ENCODE measurements around the gene COQ8B.
"Not testable (repeated sequence)": the region's sequence is repeated elsewhere in the genome, so short reads cannot be mapped to it uniquely, and the experiment has no call there.

Gene COQ8B

DNA sequence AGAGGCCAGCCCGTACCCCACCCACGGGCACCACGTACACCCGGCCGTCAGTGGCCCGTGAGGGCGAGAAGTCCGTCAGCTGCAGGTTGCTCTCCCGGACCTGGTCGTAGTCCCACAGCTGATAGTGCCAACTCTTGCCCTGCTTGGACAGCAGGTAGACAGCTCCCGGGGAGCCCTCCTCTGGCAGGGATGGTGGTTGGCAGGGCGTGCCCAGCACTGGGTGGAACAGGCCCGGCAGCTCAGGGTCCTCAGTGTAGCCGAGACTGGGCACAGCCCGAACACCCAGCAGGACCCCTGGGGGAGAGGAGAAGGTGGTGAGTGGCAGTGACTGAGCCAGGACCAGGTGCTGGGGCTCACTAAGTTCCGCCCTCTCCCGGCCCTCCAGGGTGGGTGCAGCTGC lies 25.8 kb upstream of the COQ8B start:
- no peak for DNase-seq (ENCODE audit: low read depth, low spot score)

DNA sequence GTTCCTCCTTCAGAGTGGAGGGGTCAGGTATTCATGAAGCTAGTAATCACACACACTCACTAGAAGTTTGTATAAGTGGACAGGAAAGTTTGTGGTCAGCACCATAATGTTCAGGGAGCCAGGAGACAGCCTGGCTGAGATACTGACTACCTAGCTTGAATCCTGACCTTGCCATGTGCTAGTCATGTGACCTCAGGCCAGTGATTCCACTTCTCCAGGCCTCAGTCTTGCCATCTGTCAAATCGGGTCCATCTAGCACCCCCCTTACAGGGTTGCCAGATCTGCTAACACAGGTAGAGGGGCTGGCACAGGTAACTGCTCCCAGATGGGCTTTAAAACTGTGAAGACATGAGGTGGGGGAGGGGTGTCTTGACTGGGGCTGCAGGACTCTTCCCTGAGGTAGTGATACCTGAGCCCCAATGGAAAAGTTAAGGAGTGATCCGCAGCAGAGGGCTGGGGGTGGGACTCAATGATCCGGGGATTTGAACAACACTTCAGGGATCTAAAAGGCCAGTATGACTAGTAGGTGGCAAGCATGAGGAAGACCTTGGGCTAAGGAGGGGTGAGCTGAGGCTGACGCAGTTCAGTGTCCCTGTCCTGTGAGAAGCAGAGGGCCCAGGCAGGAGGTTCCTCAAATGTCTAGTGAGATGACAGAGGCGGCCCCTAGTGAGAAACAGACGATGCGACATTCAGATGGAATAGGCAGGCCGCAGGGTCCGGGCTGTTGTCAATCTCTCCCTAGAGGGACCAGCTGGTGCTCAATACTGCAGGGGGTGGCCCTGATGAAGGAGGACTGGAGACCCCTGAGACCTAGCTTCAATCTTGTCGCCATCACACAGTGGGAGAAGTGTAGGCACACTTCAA lies 25.1 kb upstream of the COQ8B start:
- DNase-seq (ENCODE audit: low read depth, low spot score) = no peak

DNA sequence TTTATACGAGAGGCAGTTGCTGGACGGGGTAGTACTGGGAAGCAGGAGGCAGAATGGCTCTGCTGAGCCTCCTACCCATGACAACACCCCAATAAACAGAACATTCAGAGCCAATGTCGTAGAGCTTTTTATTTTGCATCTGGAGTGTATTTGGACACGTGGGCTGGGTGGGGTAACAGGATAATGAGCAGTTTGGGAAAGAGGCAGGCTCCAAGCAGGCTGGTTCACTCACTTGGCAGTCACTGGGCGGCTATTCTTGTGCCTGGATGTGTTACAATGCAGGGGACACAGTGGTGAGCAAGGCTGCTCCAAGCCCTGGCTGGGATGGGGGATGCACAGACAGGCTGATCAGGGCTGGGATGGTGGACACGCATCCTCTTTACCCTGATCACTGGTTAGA lies 24.1 kb upstream of the COQ8B start:
- no peak for DNase-seq (ENCODE audit: low read depth, low spot score)

DNA sequence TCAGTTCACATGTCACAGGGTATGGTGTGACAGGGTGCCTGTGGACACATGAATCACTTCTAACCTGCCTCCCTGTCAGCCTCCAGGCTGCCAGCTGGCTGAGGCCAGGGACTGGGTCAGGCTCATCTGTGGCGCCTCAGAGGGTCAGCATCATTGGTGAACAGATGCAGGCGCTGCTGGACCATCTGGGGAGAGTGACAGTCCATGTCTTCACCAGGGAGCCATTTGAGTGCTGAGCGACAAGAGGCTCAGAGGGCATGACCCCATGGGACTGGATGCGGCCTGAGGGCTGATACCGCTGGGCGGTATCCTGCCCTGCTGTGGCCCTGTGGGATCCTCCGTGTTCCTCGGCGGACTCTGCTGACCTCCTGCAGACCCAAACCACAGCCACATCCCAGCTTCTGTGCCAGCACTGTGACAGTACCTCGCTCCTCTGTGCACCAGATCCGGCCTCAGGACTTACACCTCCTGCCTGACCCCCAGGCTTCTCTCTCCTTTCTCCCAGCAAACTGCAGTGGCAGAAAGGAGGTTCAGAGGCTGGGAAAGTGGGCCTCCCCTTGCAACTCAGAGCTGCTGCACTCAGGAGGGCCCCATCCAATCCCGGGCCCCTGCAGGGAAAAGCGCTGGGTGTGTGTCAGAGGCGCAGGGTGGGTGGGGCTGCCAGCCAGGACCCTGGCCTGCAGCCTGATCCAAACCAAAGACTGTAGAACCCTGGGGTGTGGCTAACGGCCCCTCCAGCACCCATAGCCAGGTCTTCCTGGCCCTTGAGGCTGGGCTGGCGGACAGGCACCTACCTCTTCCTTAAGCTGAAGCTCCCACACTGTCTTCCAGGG lies 23.4 kb upstream of the COQ8B start:
- DNase-seq (ENCODE audit: low read depth, low spot score) = no peak

DNA sequence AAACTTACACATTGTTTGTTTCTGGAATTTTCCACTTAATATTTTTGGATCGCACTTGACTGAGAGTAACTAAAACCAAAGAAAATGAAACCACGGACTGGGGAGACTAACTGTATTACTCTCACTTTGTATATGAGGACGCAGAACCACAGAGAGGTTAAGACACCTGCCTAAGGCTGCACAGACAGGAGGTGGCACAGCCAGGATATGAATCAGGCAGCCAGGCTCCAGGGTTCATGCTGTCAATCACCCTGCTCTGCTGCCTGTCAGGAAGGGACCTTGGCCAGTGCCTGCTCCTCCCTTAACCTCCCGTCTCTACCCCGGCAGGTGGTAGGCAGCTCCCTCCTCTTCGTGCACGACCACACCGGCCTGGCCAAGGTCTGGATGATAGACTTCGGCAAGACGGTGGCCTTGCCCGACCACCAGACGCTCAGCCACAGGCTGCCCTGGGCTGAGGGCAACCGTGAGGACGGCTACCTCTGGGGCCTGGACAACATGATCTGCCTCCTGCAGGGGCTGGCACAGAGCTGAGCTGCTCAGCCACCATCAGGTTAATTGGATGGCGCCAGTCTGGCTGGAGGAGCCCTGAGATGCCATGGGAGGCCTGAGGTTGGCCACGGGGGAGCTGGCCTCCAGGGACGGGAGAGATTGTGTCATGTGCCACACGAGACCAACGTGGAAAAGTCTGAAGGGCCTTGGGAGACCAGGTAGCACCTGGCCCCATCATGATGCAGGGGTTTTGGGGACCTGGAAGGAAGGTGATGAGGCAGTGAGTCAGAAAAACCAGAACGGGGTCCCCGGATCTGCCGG lies 22.5 kb upstream of the COQ8B start:
- DNase-seq (ENCODE audit: low read depth, low spot score) = no peak

DNA sequence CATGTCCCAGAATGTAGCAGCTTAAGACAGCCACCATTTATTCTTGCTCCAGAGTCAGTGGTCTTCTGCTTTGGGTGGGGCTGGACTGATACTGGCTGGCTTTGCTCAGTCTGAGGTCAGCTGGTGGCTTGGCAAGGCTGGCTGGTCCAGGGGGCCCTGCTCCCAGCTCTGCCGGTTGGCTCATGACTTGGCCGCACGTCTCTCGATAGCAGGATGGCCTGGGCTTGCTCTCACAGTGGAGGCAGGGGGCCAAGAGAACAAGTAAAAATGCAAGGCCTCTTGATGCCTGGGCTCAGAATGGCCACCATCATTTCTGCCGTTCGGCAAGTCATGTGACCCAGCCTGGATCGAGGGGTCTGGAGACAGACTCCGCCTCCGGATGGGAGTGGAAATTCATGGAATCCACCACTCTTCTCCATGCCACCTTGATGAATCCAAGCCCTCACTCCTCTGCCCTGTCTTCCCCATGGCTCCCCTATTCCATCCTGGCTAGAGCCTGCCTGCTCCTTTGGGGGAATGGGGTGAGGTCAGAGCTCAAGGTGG lies 20.5 kb upstream of the COQ8B start:
- no peak for DNase-seq (ENCODE audit: low read depth, low spot score)

DNA sequence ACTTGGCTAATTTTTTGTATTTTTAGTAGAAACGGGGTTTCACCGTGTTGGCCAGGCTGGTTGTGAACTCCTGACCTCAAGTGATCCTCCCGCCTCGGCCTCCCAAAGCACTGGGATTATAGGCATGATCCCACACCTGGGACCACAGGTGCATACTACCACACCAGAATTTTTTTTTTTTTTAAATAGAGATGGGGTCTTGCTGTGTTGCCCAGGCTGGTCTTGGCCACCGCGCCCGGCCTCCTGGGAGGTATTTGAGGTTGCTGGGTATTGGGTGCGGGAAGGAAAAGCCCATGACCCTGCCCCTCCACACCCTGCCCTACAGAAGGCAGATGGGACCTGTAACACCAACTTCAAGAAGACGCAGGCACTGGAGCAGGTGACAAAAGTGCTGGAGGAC lies 20.0 kb upstream of the COQ8B start:
- no peak for DNase-seq (ENCODE audit: low read depth, low spot score)

DNA sequence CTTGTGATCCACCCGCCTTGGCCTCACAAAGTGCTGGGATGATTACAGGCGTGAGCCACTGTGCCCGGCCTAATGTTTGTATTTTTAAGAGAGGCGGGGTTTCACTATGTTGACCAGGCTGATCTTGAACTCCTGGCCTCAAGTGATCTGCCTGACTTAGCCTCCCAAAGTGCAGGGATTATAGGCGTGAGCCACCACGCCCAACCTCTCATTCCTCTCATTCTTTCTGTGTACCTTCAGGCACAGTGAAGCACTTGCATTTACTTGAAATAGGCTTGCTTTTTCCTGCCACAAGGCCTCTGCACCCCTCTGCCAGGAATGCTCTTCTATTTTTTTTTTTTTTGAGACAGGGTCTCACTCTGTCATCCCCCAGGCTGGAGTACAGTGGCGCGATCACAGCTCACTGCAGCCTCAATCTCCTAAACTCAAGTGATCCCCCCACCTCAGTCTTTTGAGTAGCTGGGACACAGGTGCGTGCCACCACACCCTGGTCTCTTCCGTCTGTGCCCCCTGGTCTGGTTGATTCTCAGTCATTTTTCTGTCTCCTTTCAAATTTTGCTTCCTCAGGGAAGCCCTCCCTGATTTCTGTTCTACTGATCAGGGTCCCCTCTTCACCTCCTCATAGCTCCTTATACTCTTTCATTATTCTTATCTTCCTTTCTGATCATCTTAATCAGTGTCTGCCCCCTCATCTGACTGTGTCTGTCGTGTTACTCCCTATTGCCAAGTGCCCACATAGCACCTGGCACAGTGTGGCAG lies 18.5 kb upstream of the COQ8B start:
- no peak for DNase-seq (ENCODE audit: low read depth, low spot score)

DNA sequence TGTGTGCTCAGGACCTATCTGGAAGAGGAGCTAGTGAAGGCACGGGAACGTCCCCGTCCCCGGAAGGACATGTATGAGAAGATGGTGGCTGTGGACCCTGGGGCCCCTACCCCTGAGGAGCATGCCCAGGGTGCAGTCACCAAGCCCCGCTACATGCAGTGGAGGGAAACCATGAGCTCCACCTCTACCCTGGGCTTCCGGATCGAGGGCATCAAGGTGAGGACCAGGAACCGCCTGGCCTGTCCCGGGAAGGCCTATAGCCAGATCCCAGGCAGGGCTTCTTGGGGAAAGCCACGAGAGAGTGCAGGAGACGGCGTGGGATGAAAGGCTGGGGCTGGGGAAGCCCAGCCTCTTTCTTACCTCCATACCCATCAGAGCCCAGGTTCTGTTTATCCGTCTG lies 16.5 kb upstream of the COQ8B start:
- no peak for DNase-seq (ENCODE audit: low read depth, low spot score)

DNA sequence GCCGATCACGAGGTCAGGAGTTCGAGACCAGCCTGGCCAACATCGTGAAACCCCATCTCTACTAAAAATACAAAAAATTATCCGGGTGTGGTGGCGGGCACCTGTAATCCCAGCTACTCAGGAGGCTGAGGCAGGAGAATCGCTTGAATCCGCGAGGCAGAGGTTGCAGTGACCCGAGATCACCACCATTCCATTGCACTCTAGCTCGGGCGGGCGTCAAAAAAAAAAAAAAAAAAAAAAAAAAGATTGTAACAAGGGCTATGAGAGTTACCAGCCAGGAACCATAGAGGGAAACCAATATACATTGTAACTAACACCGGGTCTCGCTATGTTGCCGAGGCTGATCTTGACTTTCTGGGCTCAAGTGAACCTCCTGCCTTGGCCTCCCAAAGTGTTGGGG lies 15.6 kb upstream of the COQ8B start:
- not testable (repeated sequence) for DNase-seq (ENCODE audit: low read depth, low spot score)

DNA sequence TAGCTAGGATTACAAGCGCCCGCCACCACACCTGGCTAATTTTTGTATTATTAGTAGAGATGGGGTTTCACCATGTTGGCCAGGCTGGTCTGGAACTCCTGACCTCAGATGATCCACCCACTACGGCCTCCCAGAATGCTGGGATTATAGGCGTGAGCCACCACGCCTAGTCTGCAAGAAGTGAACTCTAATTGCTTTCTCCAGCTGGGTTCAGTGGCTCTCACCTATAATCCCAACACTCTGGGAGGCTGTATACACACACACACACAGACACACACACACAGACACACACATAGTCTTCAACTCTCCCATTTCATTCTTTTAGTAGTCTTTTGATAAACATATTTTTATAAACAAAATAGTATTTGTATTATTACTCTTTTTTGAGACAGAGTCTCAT lies 13.4 kb upstream of the COQ8B start:
- not testable (repeated sequence) for DNase-seq (ENCODE audit: low read depth, low spot score)

DNA sequence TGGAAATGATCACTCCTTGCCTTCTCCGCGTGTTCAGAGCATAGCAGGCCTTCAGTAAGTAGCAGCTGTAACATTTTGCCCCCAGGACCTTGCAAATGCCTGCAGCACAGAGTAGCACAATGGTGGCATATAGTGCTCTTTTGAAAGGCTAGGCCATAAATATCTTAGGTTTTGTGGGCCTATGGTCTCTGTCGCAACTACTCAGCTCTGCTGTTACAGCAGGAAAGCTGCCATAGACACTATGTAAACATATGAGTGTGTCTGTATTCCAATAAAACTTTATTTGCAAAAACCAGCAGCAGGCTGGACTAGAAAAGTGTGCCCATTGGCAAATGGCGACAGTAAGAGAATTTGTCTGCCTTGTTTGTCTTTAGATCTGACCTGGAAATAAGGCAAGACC lies 9.6 kb upstream of the COQ8B start:
- no peak for DNase-seq (ENCODE audit: low read depth, low spot score)

DNA sequence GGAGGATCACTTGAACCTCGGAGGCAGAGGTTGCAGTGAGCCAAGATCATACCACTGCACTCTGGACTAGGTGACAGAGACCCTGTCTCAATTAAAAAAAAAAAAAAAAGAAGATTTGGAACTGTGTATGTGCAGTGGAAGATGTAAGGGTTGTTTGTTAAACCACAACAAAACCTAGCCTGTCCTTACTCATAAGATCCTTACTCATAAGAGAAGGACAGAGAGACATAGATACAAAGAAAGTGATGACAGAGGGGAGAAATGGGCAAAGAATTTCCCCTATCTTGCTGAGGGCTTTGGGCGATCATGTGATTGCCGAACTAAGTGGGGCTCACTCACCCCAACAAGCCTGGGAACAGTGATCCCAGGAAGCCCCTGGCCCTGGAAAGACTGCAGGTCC lies 8.2 kb upstream of the COQ8B start:
- DNase-seq (ENCODE audit: low read depth, low spot score) = no peak

DNA sequence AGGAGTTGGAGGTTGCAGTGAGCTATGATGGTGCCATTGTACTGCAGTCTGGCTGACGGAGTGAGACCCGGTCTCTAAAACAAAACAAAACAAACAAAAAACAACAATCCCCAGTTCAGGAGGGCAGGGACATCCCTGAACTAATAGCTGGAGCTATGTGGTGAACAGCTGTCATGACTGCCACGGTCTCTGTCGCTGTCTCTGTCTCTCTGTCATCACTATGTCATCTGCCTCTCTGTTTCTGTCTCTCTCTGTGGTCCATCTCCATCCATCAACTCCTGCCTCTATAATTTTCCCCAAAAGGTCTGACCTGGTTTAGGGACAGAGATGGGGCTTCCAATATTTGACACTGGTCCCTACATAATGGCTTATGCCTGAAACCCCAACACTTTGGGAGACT lies 7.6 kb upstream of the COQ8B start:
- DNase-seq (ENCODE audit: low read depth, low spot score) = no peak

DNA sequence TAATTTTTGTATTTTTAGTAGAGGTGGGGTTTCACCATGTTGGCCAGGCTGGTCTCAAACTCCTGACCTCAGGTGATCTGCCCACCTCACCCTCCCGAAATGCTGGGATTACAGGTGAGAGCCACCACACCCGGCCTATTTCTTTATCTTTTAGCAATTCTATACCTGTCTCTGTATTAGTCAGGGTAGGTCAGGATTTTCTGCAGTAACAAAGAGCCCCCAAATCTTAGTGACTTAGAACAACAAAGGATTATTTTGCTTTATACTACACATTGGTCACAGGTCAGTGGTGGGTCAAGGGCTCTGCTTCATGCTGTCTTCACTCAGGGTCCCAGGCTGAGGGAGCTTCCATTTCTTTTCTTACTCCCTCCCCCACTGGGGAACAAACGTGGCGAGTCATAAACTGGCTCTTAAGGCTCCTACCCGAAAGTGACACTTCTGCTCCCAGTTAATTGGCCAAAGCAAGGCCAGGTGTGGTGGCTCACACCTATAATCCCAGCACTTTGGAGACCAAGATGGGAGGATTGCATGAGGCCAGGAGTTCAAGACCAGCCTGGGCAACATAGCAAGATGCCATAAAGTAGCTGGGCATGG lies 7.1 kb upstream of the COQ8B start:
- no peak for DNase-seq (ENCODE audit: low read depth, low spot score)

DNA sequence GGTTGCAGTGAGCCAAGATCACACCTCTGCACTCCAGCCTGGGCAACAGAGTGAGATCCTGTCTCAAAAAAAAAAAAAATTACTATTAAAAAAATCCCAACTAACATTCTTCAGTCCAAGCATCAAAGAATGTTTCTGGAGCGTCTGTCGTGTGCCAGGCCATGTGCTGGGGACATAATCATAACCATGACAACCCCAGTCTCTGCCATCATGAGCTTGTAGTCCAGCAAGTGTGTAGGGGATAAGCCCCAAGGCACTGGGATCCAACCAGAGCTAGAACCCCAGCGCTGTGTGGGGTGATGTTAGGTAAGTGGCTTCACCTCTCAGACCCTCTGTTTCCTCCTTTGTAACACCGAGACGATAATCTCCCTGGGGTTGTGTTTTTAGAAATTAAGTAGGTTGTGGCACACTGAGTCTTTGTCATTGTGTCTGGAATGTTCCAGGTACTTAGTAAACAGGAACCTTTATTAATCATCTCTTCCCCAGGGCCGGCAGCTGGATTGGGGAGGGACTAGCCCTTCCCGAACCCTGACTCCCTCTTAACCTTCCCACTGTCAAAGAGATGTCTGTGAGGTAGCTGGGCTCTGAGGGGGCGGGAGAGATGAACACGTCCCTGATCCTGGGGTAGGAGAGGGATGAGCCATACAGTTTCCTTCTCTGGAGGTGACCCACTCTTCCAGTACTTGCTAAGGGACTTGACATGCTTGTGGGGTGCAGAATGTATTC lies 5.4 kb upstream of the COQ8B start:
- DNase-seq (ENCODE audit: low read depth, low spot score) = peak; percentile 17

DNA sequence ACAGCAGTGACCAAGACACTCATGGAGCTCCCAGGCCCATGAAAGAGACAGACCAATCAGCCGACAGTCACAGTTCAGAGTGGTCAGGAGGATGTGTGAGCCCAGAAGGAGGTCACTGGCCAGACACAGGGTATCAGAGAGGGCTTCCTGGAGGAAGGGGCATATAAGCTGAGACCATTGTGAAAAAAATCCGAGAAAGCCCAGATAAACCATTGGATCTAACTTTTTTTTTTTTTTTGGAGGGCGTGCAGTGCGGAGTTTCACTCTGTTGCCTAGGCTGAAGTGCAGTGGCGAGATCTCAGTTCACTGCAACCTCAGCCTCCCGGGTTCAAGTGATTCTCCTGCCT lies 4.4 kb upstream of the COQ8B start:
- no peak for DNase-seq (ENCODE audit: low read depth, low spot score)

DNA sequence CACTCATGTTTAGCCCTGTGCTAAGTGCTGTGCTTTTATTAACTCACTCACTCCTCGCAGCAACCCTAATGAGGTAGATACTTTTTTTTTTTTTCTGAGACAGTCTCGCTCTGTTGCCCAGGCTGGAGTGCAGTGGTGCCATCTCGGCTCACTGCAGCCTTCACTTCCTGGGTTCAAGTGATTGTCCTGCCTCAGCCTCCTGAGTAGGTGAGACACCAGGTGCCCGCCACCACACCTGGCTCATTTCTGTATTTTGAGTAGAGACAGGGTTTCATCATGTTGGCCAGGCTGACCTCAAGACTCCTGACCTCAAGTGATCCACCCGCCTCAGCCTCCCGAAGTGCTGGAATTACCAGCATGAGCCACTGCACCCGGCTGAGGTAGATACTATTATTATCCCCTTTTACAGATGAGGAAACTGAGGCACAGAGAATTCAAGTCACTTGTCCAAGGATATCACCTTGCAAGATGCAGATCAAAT lies 2.8 kb upstream of the COQ8B start:
- no peak for DNase-seq (ENCODE audit: low read depth, low spot score)

DNA sequence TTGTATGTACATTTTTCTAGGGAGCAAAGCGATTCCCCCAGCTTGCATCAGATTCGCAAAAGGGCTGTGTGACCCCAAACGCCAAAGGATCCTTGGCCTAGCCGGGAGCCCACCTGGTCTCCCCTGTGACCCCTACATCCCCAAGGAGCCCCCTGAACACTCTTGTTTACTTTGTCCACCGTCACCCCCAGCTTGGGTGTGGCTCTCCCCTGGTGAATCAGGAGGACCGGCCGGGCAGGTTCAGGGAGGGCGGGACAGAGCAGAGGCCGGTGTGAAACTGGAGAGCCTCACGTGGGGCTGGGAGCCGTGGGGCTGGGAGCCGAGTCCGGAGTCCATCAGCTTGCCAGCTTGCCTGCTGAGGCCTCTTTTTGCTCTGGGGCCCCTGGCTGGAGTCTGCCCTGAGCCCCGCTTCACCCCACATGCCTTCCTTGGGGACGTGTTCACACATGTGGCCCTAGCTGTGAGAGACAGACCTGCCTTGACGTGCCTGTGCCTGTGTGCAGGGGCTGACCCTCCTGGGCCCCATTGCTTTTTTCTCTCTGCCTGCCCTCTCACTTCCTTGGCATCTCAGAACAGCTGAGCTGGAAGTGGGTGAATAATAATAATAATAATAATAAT lies 2.2 kb upstream of the COQ8B start:
- peak; percentile 60 for DNase-seq (ENCODE audit: low read depth, low spot score)
